Gastrocnemius medialis (tissue), 4 donors: ENCODE data around the gene LRRC8E. TPM values are rescaled to one million over a fixed set of nuclear protein-coding genes. Genes with fewer than 3 reads are reported as not detected.

Source experiments
- ATAC-seq, 2 donors: fragments of 150-250 bp; one replicate each; pipeline ENCODE4 v1.9.1; 2016
- DNase-seq, 2 donors: peaks; one replicate each; pipeline ENCODE4 v3.0.0-alpha.2; 2019
- H3K27ac ChIP-seq, 4 donors: fragments of 200-600 bp; sonication (generic); 1 replicate in 1 of 4; 2 replicates in 3 of 4; pipeline ENCODE4 v1.5.1; 2016 to 2018; ENCODE audit warnings: mild to moderate bottlenecking in 2 of 4, moderate library complexity in 1 of 4
- H3K27me3 ChIP-seq, 3 donors: fragments of 200-600 bp; sonication (generic) in 2 of 3; 1 replicate in 1 of 3; 2 replicates in 2 of 3; pipeline versions ENCODE4 v1.5.1 to v1.6.0; 2016 to 2019; ENCODE audit warnings: mild to moderate bottlenecking in 1 of 3, moderate library complexity in 1 of 3
- H3K36me3 ChIP-seq, 2 donors: fragments of 200-600 bp; sonication (generic) in 1 of 2; one replicate each; pipeline ENCODE4 v1.5.1; 2017 to 2018
- H3K4me1 ChIP-seq, 2 donors: fragments of 200-600 bp; sonication (generic) in 1 of 2; one replicate each; pipeline ENCODE4 v1.5.1; 2016 to 2017; ENCODE audit warnings: mild to moderate bottlenecking in 2 of 2
- H3K4me3 ChIP-seq, 4 donors: fragments of 200-600 bp; sonication (generic) in 3 of 4; 1 replicate in 1 of 4; 2 replicates in 3 of 4; pipeline ENCODE4 v1.5.1; 2016 to 2019; ENCODE audit warnings: mild to moderate bottlenecking in 2 of 4
- H3K9me3 ChIP-seq, 3 donors: fragments of 200-600 bp; sonication (generic) in 2 of 3; 1 replicate in 1 of 3; 2 replicates in 2 of 3; pipeline ENCODE4 v1.5.1; 2016 to 2019
- POLR2A ChIP-seq, 2 donors: fragments of 450-650 bp; IDR thresholded peaks; one replicate each; pipeline ENCODE4 v1.6.1; 2017; ENCODE audit warnings: antibody characterized with exemption in 2 of 2, mild to moderate bottlenecking in 2 of 2, moderate library complexity in 2 of 2
- in situ Hi-C, 4 donors: fragments of 200-750 bp; cut with MboI; loops; one replicate each; pipeline versions ENCODE4 v1.15.0 to v1.8.0; 2017; ENCODE audit warnings: low sequenced_read_pairs in 4 of 4
- intact Hi-C: fragments of 100-400 bp; cut with DNase I; formaldehyde crosslinking; loops from one replicate; pipeline ENCODE4 v1.15.1; 2023; ENCODE audit warnings: low total_unique reads
- total RNA-seq, 4 donors: library from RNA; depleted of rRNA; stranded (reverse); fragments of >200 nt; gene quantifications; one replicate each; pipeline versions ENCODE4 v1.1.0 to v1.2.3, GENCODE V29; 2016
- TF ChIP-seq, protein P1 (sequence below), 5 experiments: fragments of 450-650 bp in 3 of 5; fragments of 200-600 bp in 2 of 5; sonication (generic) in 2 of 5; IDR thresholded peaks in 4 of 5; conservative IDR thresholded peaks in 1 of 5; 1 replicate in 4 of 5; 2 replicates in 1 of 5; pipeline ENCODE4 v1.5.1; 2016 to 2019; ENCODE audit warnings: antibody characterized with exemption in 5 of 5, mild to moderate bottlenecking in 3 of 5, moderate library complexity in 3 of 5

LRRC8E gene
- total RNA-seq, 4 donors from 2014 or later, result 2.1 TPM; not detected in 3

GRCh38 chr19:7909471-7910067, 21.3 kb downstream of the LRRC8E start:
- H3K4me1 ChIP-seq, result peaks cover 10 to 22% of the 10 kb centered on the region in 2 donors
- H3K9me3 ChIP-seq, result no peaks in the 10 kb centered on the region
- H3K27me3 ChIP-seq, result peaks cover 0 to 2% (median 2%) of the 10 kb centered on the region in 3 donors
- H3K4me3 ChIP-seq, result no peak overlapping the region
- no peak overlapping the region for H3K27ac ChIP-seq
- intact Hi-C loops (loop anchor here (10.0 kb wide), 1 partner anchor 605 kb away; the partner anchor contains the start of gene ZNF414), in situ Hi-C loops (no loop called here)
- ATAC-seq (no peak), DNase-seq (no peak)
- H3K36me3 ChIP-seq, result peaks cover 0 to 51% of the 10 kb centered on the region in 2 donors
- no peak for TF ChIP-seq POLR2A (IDR thresholded peaks at IDR 0.05)
- TF ChIP-seq, protein P1, sequence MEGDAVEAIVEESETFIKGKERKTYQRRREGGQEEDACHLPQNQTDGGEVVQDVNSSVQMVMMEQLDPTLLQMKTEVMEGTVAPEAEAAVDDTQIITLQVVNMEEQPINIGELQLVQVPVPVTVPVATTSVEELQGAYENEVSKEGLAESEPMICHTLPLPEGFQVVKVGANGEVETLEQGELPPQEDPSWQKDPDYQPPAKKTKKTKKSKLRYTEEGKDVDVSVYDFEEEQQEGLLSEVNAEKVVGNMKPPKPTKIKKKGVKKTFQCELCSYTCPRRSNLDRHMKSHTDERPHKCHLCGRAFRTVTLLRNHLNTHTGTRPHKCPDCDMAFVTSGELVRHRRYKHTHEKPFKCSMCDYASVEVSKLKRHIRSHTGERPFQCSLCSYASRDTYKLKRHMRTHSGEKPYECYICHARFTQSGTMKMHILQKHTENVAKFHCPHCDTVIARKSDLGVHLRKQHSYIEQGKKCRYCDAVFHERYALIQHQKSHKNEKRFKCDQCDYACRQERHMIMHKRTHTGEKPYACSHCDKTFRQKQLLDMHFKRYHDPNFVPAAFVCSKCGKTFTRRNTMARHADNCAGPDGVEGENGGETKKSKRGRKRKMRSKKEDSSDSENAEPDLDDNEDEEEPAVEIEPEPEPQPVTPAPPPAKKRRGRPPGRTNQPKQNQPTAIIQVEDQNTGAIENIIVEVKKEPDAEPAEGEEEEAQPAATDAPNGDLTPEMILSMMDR (IDR thresholded peaks at IDR 0.05 in 4 of 5, conservative IDR thresholded peaks at IDR 0.05 in 1 of 5), result no peak

DNA sequence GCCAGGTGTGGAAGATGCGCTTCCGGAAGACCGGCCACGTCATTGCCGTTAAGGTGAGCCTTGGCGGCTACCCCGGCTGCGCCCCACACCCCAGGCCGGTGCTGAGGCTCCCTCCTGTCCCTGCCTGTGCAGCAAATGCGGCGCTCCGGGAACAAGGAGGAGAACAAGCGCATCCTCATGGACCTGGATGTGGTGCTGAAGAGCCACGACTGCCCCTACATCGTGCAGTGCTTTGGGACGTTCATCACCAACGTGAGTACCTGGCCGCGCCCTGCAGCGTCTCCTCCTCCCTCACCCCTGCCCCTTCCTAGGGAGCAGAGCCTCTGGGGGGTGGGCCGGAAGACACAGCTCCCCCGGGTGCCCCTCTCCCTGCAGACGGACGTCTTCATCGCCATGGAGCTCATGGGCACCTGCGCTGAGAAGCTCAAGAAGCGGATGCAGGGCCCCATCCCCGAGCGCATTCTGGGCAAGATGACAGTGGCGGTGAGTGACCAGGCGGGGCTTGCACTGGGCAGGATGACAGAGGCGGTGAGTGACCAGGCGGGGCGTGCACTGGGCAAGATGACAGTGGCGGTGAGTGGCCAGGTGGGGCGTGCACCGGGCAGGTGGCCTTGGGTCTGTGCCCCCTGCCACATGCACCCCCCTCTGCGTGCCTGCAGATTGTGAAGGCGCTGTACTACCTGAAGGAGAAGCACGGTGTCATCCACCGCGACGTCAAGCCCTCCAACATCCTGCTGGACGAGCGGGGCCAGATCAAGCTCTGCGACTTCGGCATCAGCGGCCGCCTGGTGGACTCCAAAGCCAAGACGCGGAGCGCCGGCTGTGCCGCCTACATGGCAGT, 22.2 kb downstream of the LRRC8E start:
- Histone ChIP-seq H3K4me1 (peaks cover under 1 to 15% of the 10 kb centered on the region in 2 donors), H3K27me3 (peaks cover 9 to 12% (median 11%) of the 10 kb centered on the region in 3 donors), H3K4me3 (no peak overlapping the region), H3K27ac (no peak overlapping the region), H3K9me3 (no peaks in the 10 kb centered on the region), H3K36me3 (peaks cover 0 to 48% of the 10 kb centered on the region in 2 donors)
- DNase-seq (no peak), ATAC-seq (no peak)
- intact Hi-C loops (no loop called here), in situ Hi-C loops (no loop called here)
- no peak for TF ChIP-seq POLR2A (IDR thresholded peaks at IDR 0.05)
- TF ChIP-seq, protein P1 (IDR thresholded peaks at IDR 0.05 in 4 of 5, conservative IDR thresholded peaks at IDR 0.05 in 1 of 5), result no peak

DNA sequence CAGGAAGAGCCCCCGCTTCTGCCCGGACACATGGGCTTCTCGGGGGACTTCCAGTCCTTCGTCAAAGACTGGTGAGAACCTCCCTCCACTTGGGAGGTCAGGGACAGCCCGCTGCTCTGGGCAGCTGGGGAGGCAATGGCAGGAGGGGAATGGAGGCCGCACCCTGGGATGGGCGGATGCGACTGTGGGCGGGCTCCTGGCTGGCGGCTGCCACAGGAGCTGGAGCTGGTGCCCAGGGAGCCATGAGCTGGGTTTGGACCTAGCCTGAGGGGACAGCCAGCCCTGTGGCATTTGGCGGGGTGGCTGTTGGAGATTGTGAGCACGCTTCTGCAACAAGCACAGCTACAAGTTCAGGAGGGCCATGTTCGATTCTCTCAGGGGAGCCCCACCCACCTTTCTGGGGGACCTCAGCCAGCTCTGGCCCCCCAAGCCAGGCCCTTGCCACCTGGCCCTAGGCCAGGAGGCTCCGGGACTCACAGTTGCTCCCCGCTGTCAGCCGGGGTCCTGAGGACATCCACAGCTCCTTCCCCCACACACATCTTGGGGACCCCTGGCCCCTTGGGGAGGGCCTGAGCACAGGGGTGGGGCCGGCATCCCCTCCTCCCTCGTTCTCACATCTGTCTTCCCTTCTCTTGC, 23.3 kb downstream of the LRRC8E start:
- Histone ChIP-seq H3K27ac (no peak overlapping the region), H3K4me1 (peaks cover 4 to 22% of the 10 kb centered on the region in 2 donors), H3K27me3 (peaks cover 20 to 22% (median 20%) of the 10 kb centered on the region in 3 donors), H3K36me3 (peaks cover 0 to 38% of the 10 kb centered on the region in 2 donors), H3K9me3 (no peaks in the 10 kb centered on the region), H3K4me3 (no peak overlapping the region)
- in situ Hi-C loops (no loop called here), intact Hi-C loops (no loop called here)
- ATAC-seq (no peak), DNase-seq (no peak)
- TF ChIP-seq POLR2A (IDR thresholded peaks at IDR 0.05), result no peak
- TF ChIP-seq, protein P1 (IDR thresholded peaks at IDR 0.05 in 4 of 5, conservative IDR thresholded peaks at IDR 0.05 in 1 of 5), result no peak

DNA sequence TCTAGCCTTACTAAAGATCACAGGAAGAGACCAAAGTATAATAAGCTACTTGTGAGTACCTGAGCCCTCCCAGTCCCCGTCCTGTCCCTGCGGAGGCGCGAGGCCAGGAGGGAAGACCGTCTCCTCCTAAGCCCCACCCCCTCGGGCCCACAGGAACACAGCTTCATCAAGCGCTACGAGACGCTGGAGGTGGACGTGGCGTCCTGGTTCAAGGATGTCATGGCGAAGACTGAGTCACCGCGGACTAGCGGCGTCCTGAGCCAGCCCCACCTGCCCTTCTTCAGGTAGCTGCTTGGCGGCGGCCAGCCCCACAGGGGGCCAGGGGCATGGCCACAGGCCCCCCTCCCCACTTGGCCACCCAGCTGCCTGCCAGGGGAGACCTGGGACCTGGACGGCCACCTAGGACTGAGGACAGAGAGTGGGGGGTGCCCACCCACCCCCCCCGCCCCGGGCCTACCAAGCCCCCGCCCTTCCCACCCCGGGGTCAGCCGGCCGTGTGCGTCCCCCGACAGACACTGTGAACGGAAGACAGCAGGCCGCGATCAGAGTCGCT, 23.9 kb downstream of the LRRC8E start:
- TF ChIP-seq, protein P1 (IDR thresholded peaks at IDR 0.05 in 4 of 5, conservative IDR thresholded peaks at IDR 0.05 in 1 of 5), result no peak
- no peak for TF ChIP-seq POLR2A (IDR thresholded peaks at IDR 0.05)
- DNase-seq (no peak), ATAC-seq (no peak)
- Histone ChIP-seq H3K27ac (no peak overlapping the region), H3K9me3 (no peaks in the 10 kb centered on the region), H3K4me3 (no peak overlapping the region), H3K36me3 (peaks cover 0 to 38% of the 10 kb centered on the region in 2 donors), H3K4me1 (peaks cover 5 to 19% of the 10 kb centered on the region in 2 donors), H3K27me3 (peaks cover 24 to 27% (median 26%) of the 10 kb centered on the region in 3 donors)
- in situ Hi-C loops, result no loop called here
- intact Hi-C loops, result no loop called here
